GM19468 (cell line): ENCODE results near the gene RMND5B.
"Not testable (repeated sequence)": the region's sequence is repeated elsewhere in the genome, so short reads cannot be mapped to it uniquely, and the experiment has no call there.

Experiments used
- ATAC-seq: cut with Tn5 transposase; IDR thresholded peaks from one replicate; pipeline ENCODE4 v1.9.1; 2021; ENCODE audit warnings: mild to moderate bottlenecking, moderate library complexity, moderate number of reproducible peaks; ENCODE audit not compliant: unreplicated experiment; ENCODE audit errors: extremely low read depth

The RMND5B gene

GRCh38 chr5:178130576-178131445, at the start of gene RMND5B:
Gene RMND5B (plus strand): TSS chr5:178131014. CDS start chr5:178138120, 7,106 bp downstream.
- peak; percentile 75 for ATAC-seq

GRCh38 chr5:178081571-178082243, 49.1 kb upstream of the RMND5B start:
- ATAC-seq, result no peak

- ATAC-seq, result no peak
Measured at GRCh38 chr5:178083922-178084321, 46.9 kb upstream of the RMND5B start.

GRCh38 chr5:178085316-178085715, 45.5 kb upstream of the RMND5B start:
- no peak for ATAC-seq

- ATAC-seq, result no peak
Measured at GRCh38 chr5:178086266-178086665, 44.5 kb upstream of the RMND5B start.

GRCh38 chr5:178087199-178087598, 43.6 kb upstream of the RMND5B start:
- ATAC-seq, result not testable (repeated sequence)

- ATAC-seq, result no peak
Measured at GRCh38 chr5:178090856-178091255, 40.0 kb upstream of the RMND5B start.

- ATAC-seq, result no peak
Measured at GRCh38 chr5:178093134-178093533, 37.7 kb upstream of the RMND5B start.

GRCh38 chr5:178094345-178094744, 36.5 kb upstream of the RMND5B start:
- no peak for ATAC-seq

GRCh38 chr5:178098685-178099084, 32.1 kb upstream of the RMND5B start:
- ATAC-seq, result no peak

GRCh38 chr5:178103612-178104011, 27.2 kb upstream of the RMND5B start:
- ATAC-seq, result no peak

GRCh38 chr5:178104492-178104891, 26.3 kb upstream of the RMND5B start:
- ATAC-seq, result no peak

- no peak for ATAC-seq
Measured at GRCh38 chr5:178106086-178106485, 24.7 kb upstream of the RMND5B start.

GRCh38 chr5:178106556-178107239, 24.1 kb upstream of the RMND5B start:
- peak; percentile 50 for ATAC-seq

- no peak for ATAC-seq
Measured at GRCh38 chr5:178107756-178108310, 23.0 kb upstream of the RMND5B start.

- no peak for ATAC-seq
Measured at GRCh38 chr5:178108446-178108845, 22.4 kb upstream of the RMND5B start.

GRCh38 chr5:178108966-178109365, 21.8 kb upstream of the RMND5B start:
- no peak for ATAC-seq

- no peak for ATAC-seq
Measured at GRCh38 chr5:178110511-178110910, 20.3 kb upstream of the RMND5B start.

GRCh38 chr5:178111925-178112324, 18.9 kb upstream of the RMND5B start:
- ATAC-seq, result no peak

- no peak for ATAC-seq
Measured at GRCh38 chr5:178112545-178112944, 18.3 kb upstream of the RMND5B start.
